Endodermal cell (in vitro differentiated cells): Measurements from ENCODE around the gene ZNF688. TPM values are rescaled to one million over a fixed set of nuclear protein-coding genes. Genes with fewer than 3 reads are reported as not detected.

ENCODE experiments used
- DNase-seq: peaks from one replicate; pipeline ENCODE4 v3.0.0-alpha.2; 2017
- H3K27ac ChIP-seq: 2 replicates; pipeline ENCODE4 v1.5.1; 2013; ENCODE audit warnings: mild to moderate bottlenecking, low read depth, low read length, moderate library complexity
- H3K27me3 ChIP-seq: 2 replicates; pipeline ENCODE4 v1.6.1; 2013; ENCODE audit warnings: mild to moderate bottlenecking, low read length, moderate library complexity; ENCODE audit not compliant: insufficient read depth, control insufficient read depth, poor library complexity, severe bottlenecking
- H3K36me3 ChIP-seq: 2 replicates; pipeline ENCODE4 v1.7.0; 2013; ENCODE audit warnings: mild to moderate bottlenecking, low read length, moderate library complexity; ENCODE audit not compliant: control insufficient read depth, insufficient read depth
- H3K4me1 ChIP-seq: one replicate; pipeline ENCODE4 v1.7.0; 2013; ENCODE audit warnings: low read length; ENCODE audit not compliant: control insufficient read depth, insufficient read depth
- H3K4me3 ChIP-seq: 2 replicates; pipeline ENCODE4 v1.5.1; 2013; ENCODE audit warnings: mild to moderate bottlenecking, low read length, moderate library complexity
- H3K9ac ChIP-seq: 2 replicates; pipeline ENCODE4 v1.6.1; 2013; ENCODE audit warnings: mild to moderate bottlenecking, low read length, moderate library complexity; ENCODE audit not compliant: poor library complexity, severe bottlenecking; ENCODE audit errors: extremely low read depth
- H3K9me3 ChIP-seq: 2 replicates; pipeline ENCODE4 v1.6.1; 2013; ENCODE audit warnings: mild to moderate bottlenecking, low read length, moderate library complexity; ENCODE audit not compliant: control insufficient read depth
- H3K27ac Mint-ChIP-seq: 2 replicates; pipeline ENCODE4 v1.8.0; 2020; ENCODE audit warnings: mixed read lengths
- H3K27me3 Mint-ChIP-seq: 2 replicates; pipeline ENCODE4 v1.8.0; 2021; ENCODE audit warnings: mild to moderate bottlenecking, mixed read lengths; ENCODE audit not compliant: insufficient read depth
- H3K36me3 Mint-ChIP-seq: 2 replicates; pipeline ENCODE4 v1.8.0; 2020; ENCODE audit warnings: low read depth, mixed read lengths
- H3K4me1 Mint-ChIP-seq: 2 replicates; pipeline ENCODE4 v1.8.0; 2020; ENCODE audit warnings: mixed read lengths
- H3K4me3 Mint-ChIP-seq: 2 replicates; pipeline ENCODE4 v1.8.0; 2020; ENCODE audit warnings: mild to moderate bottlenecking, moderate library complexity, mixed read lengths
- H3K9me3 Mint-ChIP-seq: 2 replicates; pipeline ENCODE4 v1.8.0; 2020; ENCODE audit warnings: mild to moderate bottlenecking, mixed read lengths
- WGBS, 2 experiments: methylation state at CpG; one replicate each; pipeline versions ENCODE4 v1.1.5 to v1.1.7; 2013; ENCODE audit warnings: missing lambda C conversion rate in 2 of 2, mixed read lengths in 1 of 2; ENCODE audit not compliant: insufficient coverage in 1 of 2, insufficient read length in 1 of 2; 5-methylcytosine and 5-hydroxymethylcytosine counted together
- total RNA-seq, 2 donors: library from RNA; stranded (reverse); fragmentation: NEBNext Ultra II Directional in 1 of 2; extraction: Animal tissue kit (Norgen Biotek cat#: 25700) in 1 of 2; gene quantifications; 2 replicates in 1 of 2; 3 replicates in 1 of 2; pipeline ENCODE4 v1.2.1, GENCODE V29; 2021
- TF ChIP-seq, protein P1 (sequence below): fragments of 200-600 bp; sonication (generic); conservative IDR thresholded peaks from 2 replicates; pipeline ENCODE4 v1.5.0; 2021; ENCODE audit warnings: antibody characterized with exemption, mild to moderate bottlenecking

ZNF688 gene
- total RNA-seq, 2 donors from 2014 or later = 6.4 to 7.5 TPM

GRCh38 chr16:30551781-30552180 is 19.7 kb downstream of the ZNF688 start:
- no peak overlapping the region for H3K27ac Mint-ChIP-seq

DNA sequence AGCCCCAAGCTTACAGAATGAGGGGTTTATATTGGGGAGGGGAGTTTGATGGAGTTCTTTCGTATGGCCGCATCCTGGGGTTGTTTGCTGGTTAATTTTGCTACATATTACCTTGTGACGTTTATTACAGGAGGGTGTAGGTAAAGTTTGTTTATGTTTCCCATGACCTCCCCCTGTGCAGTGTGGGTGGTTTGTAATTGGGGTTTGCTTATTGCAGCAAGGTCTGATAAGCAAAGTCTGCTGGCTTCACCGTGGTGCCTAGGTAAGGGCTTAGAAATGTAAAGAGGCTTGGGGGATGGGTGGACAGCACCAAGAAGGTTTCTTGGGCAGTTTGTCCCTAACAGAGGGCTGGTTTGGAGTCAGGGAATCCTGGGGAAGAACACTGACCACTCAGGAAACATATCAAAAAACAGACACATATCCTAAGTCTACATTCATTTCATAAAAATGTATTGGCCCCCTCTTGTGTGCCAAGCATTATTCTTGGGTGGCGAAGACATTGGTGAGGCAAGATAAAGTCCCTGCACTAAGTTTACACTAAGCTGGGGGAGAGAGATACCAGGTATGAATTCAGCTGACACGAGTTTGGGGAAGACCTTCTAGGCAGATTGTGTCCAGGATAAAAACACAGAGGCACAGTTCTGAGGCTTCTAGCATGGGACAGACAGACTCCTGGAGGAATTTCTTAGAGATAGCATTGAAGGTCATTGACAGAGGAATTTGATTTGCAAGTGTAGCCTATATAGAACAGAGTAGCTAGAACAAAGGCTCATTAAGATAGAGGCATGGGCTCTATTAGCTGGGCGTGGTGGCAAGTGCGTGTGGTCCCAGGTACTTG is 22.9 kb downstream of the ZNF688 start:
- Mint-ChIP-seq H3K27me3 (no peaks in the 10 kb centered on the region), H3K4me1 (peaks cover 30% of the 10 kb centered on the region), H3K27ac (peak overlapping the region; percentile 56), H3K4me3 (no peak overlapping the region), H3K9me3 (peaks cover 35% of the 10 kb centered on the region), H3K36me3 (peaks cover 20% of the 10 kb centered on the region)
- Histone ChIP-seq H3K27ac (no peak overlapping the region), H3K9ac (no peak overlapping the region), H3K4me3 (no peak overlapping the region), H3K4me1 (peaks cover 13% of the 10 kb centered on the region), H3K27me3 (no peaks in the 10 kb centered on the region), H3K9me3 (peaks cover 33% of the 10 kb centered on the region), H3K36me3 (peaks cover 10% of the 10 kb centered on the region)
- DNase-seq = no peak
- TF ChIP-seq, protein P1, sequence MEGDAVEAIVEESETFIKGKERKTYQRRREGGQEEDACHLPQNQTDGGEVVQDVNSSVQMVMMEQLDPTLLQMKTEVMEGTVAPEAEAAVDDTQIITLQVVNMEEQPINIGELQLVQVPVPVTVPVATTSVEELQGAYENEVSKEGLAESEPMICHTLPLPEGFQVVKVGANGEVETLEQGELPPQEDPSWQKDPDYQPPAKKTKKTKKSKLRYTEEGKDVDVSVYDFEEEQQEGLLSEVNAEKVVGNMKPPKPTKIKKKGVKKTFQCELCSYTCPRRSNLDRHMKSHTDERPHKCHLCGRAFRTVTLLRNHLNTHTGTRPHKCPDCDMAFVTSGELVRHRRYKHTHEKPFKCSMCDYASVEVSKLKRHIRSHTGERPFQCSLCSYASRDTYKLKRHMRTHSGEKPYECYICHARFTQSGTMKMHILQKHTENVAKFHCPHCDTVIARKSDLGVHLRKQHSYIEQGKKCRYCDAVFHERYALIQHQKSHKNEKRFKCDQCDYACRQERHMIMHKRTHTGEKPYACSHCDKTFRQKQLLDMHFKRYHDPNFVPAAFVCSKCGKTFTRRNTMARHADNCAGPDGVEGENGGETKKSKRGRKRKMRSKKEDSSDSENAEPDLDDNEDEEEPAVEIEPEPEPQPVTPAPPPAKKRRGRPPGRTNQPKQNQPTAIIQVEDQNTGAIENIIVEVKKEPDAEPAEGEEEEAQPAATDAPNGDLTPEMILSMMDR = no peak
- 82 to 89% methylated on average over 4 to 8 of the region's 8 CpGs for WGBS, 2 experiments

More at GRCh38 chr16:30551781-30552180, 19.7 kb downstream of the ZNF688 start:
- H3K9ac ChIP-seq = no peak overlapping the region
- peaks cover 8% of the 10 kb centered on the region for H3K9me3 ChIP-seq
- Mint-ChIP-seq H3K4me3 (no peak overlapping the region), H3K9me3 (peaks cover 20% of the 10 kb centered on the region), H3K27me3 (no peaks in the 10 kb centered on the region), H3K36me3 (peaks cover 38% of the 10 kb centered on the region), H3K4me1 (peaks cover 31% of the 10 kb centered on the region)
- peaks cover 10% of the 10 kb centered on the region for H3K4me1 ChIP-seq
- no peaks in the 10 kb centered on the region for H3K27me3 ChIP-seq
- DNase-seq = no peak
- TF ChIP-seq, protein P1 = no peak
- H3K36me3 ChIP-seq = peaks cover 33% of the 10 kb centered on the region
- no peak overlapping the region for H3K27ac ChIP-seq
- no peak overlapping the region for H3K4me3 ChIP-seq
- WGBS, 2 experiments = 87 to 92% methylated on average over 3 of the region's 3 CpGs

GRCh38 chr16:30546115-30546514 is 25.4 kb downstream of the ZNF688 start:
- H3K4me3 Mint-ChIP-seq = no peak overlapping the region
- peaks cover 19% of the 10 kb centered on the region for H3K4me1 Mint-ChIP-seq
- H3K27ac Mint-ChIP-seq = no peak overlapping the region
- Histone ChIP-seq H3K4me3 (peak overlapping the region; percentile 15), H3K4me1 (peaks cover 6% of the 10 kb centered on the region), H3K9me3 (peaks cover 33% of the 10 kb centered on the region), H3K36me3 (no peaks in the 10 kb centered on the region), H3K27me3 (no peaks in the 10 kb centered on the region), H3K27ac (no peak overlapping the region), H3K9ac (no peak overlapping the region)
- peaks cover 5% of the 10 kb centered on the region for H3K36me3 Mint-ChIP-seq
- WGBS, 2 experiments = 90 to 92% methylated on average over 8 of the region's 8 CpGs
- H3K9me3 Mint-ChIP-seq = peaks cover 35% of the 10 kb centered on the region
- no peak for DNase-seq
- no peaks in the 10 kb centered on the region for H3K27me3 Mint-ChIP-seq
- TF ChIP-seq, protein P1 = no peak
